ENCODE measurements around the gene DIP2C.

Gene DIP2C

DNA sequence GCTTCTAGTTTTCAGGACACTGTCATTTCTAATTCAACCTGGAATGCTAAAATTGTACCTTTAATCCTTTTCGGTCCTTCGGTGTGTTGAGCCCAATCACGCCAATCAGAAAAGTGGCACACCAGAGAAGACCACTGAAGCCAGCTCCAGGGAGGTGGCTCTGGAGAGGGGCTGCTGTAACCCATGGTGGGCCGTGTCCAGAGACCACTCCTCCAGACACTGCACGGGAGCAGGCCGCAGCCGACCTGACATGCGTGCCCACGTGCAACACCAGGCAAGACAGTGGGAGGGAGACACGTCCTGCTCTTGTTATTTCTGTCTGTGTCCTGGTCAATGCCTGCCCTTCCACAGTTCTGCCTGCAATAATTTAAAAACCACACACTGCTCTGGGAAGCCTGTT is 308.1 kb downstream of the DIP2C start:
- Histone ChIP-seq H3K18ac (ENCODE audit: low read length) (no peak overlapping the region), H2BK12ac (ENCODE audit: low read length) (no peak overlapping the region), H4K8ac (ENCODE audit: low read depth, low read length) (peak overlapping the region; percentile 9), H2AK5ac (ENCODE audit: low read length) (no peak overlapping the region), H4K91ac (ENCODE audit: low read depth, low read length) (peak overlapping the region; percentile 39), H3K9me3 (ENCODE audit: insufficient read depth, low read depth, low read length) (peaks cover 6% of the 10 kb centered on the region), H3K79me1 (ENCODE audit: low read length) (no peaks in the 10 kb centered on the region), H3K27ac (ENCODE audit: low read depth, low read length) (no peak overlapping the region), H3K14ac (ENCODE audit: low read length) (no peak overlapping the region), H3K79me2 (ENCODE audit: control insufficient read depth, insufficient read depth, low read length, poor library complexity) (no peaks in the 10 kb centered on the region), H3K4ac (ENCODE audit: low read depth, low read length) (no peak overlapping the region), H3K4me2 (ENCODE audit: low read length) (no peak overlapping the region), H2BK5ac (ENCODE audit: low read depth, low read length, poor library complexity) (no peak overlapping the region), H2BK120ac (ENCODE audit: insufficient read depth, low read length, poor library complexity) (no peak overlapping the region), H3K4me1 (ENCODE audit: control insufficient read depth in 1 of 2, insufficient read depth in 2 of 2, low read length in 2 of 2) (no peaks in the 10 kb centered on the region), H3K9ac (ENCODE audit: low read length) (no peak overlapping the region), H2AFZ (ENCODE audit: insufficient read depth, low read length, poor library complexity) (no peak overlapping the region), H3K4me3 (ENCODE audit: low read depth, low read length) (no peak overlapping the region), H3K36me3 (ENCODE audit: control insufficient read depth in 1 of 2, insufficient read depth in 2 of 2, low read length in 2 of 2) (peaks cover 19 to 33% of the 10 kb centered on the region in 2 experiments), H3K27me3 (ENCODE audit: insufficient read depth, low read length) (no peaks in the 10 kb centered on the region), H3K23ac (ENCODE audit: low read length) (no peak overlapping the region), H4K12ac (ENCODE audit: low read depth, low read length) (no peak overlapping the region)
- no peak for DNase-seq
- no CpG with 5 or more reads among the region's 10 CpGs for WGBS (ENCODE audit: extremely low coverage, insufficient coverage, insufficient read length)

DNA sequence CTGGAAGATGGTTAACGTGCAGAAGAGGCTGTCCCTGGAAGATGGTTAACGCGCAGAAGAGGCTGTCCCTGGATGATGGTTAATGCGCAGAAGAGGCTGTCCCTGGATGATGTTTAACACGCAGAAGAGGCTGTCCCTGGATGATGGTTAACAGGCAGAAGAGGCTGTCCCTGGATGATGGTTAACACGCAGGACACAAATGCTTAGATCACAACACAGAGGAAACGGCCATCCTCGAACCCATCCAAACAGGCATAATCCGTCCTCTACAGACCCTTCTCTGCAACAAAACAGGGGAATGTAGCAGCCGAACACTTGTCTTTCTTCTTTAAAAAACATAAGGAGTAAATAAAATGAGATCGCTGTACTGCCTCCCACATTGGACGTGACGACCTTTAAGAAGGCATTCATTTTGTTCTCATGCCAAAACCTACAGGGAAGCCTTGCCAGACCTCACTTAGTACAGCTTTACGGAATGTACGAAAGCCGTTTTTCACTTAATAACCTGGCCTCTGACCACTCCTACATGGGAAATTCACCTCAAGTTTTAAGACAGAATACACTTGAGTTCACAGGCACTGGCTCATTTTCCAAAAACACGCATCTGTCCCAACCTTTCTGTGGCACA is 309.0 kb downstream of the DIP2C start:
- Histone ChIP-seq H3K79me2 (ENCODE audit: control insufficient read depth, insufficient read depth, low read length, poor library complexity) (no peaks in the 10 kb centered on the region), H3K9me3 (ENCODE audit: insufficient read depth, low read depth, low read length) (peaks cover 6% of the 10 kb centered on the region), H3K4me2 (ENCODE audit: low read length) (no peak overlapping the region), H2BK5ac (ENCODE audit: low read depth, low read length, poor library complexity) (no peak overlapping the region), H2AFZ (ENCODE audit: insufficient read depth, low read length, poor library complexity) (no peak overlapping the region), H4K8ac (ENCODE audit: low read depth, low read length) (no peak overlapping the region), H3K4me3 (ENCODE audit: low read depth, low read length) (no peak overlapping the region), H3K14ac (ENCODE audit: low read length) (no peak overlapping the region), H3K23ac (ENCODE audit: low read length) (no peak overlapping the region), H3K36me3 (ENCODE audit: control insufficient read depth in 1 of 2, insufficient read depth in 2 of 2, low read length in 2 of 2) (peaks cover 19 to 26% of the 10 kb centered on the region in 2 experiments), H2AK5ac (ENCODE audit: low read length) (no peak overlapping the region), H2BK120ac (ENCODE audit: insufficient read depth, low read length, poor library complexity) (no peak overlapping the region), H3K4ac (ENCODE audit: low read depth, low read length) (no peak overlapping the region), H4K12ac (ENCODE audit: low read depth, low read length) (no peak overlapping the region), H3K27ac (ENCODE audit: low read depth, low read length) (no peak overlapping the region), H3K9ac (ENCODE audit: low read length) (no peak overlapping the region), H3K18ac (ENCODE audit: low read length) (no peak overlapping the region), H3K27me3 (ENCODE audit: insufficient read depth, low read length) (no peaks in the 10 kb centered on the region), H4K91ac (ENCODE audit: low read depth, low read length) (no peak overlapping the region), H3K4me1 (ENCODE audit: control insufficient read depth in 1 of 2, insufficient read depth in 2 of 2, low read length in 2 of 2) (peaks cover 4 to 5% of the 10 kb centered on the region in 2 experiments), H2BK12ac (ENCODE audit: low read length) (no peak overlapping the region), H3K79me1 (ENCODE audit: low read length) (peaks cover 8% of the 10 kb centered on the region)
- WGBS (ENCODE audit: extremely low coverage, insufficient coverage, insufficient read length): no CpG with 5 or more reads among the region's 17 CpGs
- no peak for DNase-seq

DNA sequence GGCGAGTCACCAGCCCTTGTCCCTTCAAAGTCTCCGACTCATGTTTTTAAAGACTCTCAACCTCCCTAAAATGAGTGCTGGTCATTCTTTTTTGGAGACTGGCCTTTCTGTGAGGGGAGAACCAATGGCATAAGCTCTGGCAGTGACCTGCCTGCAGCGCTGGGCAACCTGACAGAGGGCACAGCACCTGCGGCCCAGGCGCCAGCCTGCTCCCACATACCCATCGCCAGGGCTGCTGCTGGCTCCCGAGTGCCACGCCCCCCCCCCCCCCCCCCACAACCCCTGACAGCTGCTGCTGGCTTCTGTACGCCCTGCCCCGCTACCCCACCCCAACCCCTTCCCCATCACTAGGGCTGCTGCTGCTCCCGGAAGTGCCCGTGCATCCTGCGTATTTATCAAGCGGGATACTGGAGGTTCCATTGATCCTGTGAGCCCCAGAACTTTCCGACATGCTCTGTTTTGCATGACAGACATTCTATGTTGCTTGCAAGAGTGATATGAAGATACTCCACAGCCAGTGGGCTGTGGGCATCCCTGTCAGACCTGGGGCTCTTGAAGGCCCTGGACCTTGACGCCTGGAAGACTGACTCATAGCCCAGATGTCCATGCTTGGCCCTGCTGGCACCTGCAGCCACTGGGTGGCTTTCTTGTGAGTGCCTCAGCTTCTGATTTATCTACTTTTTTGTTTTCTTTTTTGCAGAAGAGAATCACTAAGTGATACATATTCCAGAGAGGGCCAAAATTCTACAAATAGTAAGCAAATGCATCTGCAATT is 310.4 kb downstream of the DIP2C start:
- Histone ChIP-seq H3K27me3 (ENCODE audit: insufficient read depth, low read length) (no peaks in the 10 kb centered on the region), H2BK5ac (ENCODE audit: low read depth, low read length, poor library complexity) (no peak overlapping the region), H3K4me3 (ENCODE audit: low read depth, low read length) (no peak overlapping the region), H3K4me2 (ENCODE audit: low read length) (no peak overlapping the region), H4K12ac (ENCODE audit: low read depth, low read length) (no peak overlapping the region), H4K91ac (ENCODE audit: low read depth, low read length) (no peak overlapping the region), H3K27ac (ENCODE audit: low read depth, low read length) (no peak overlapping the region), H3K79me2 (ENCODE audit: control insufficient read depth, insufficient read depth, low read length, poor library complexity) (peaks cover 2% of the 10 kb centered on the region), H3K9me3 (ENCODE audit: insufficient read depth, low read depth, low read length) (peaks cover 10% of the 10 kb centered on the region), H2BK120ac (ENCODE audit: insufficient read depth, low read length, poor library complexity) (no peak overlapping the region), H3K18ac (ENCODE audit: low read length) (no peak overlapping the region), H3K14ac (ENCODE audit: low read length) (no peak overlapping the region), H2AK5ac (ENCODE audit: low read length) (no peak overlapping the region), H3K23ac (ENCODE audit: low read length) (no peak overlapping the region), H3K9ac (ENCODE audit: low read length) (no peak overlapping the region), H3K4ac (ENCODE audit: low read depth, low read length) (no peak overlapping the region), H3K36me3 (ENCODE audit: control insufficient read depth in 1 of 2, insufficient read depth in 2 of 2, low read length in 2 of 2) (peaks cover 15 to 24% of the 10 kb centered on the region in 2 experiments), H2BK12ac (ENCODE audit: low read length) (no peak overlapping the region), H2AFZ (ENCODE audit: insufficient read depth, low read length, poor library complexity) (no peak overlapping the region), H3K79me1 (ENCODE audit: low read length) (peaks cover 18% of the 10 kb centered on the region), H3K4me1 (ENCODE audit: control insufficient read depth in 1 of 2, insufficient read depth in 2 of 2, low read length in 2 of 2) (peaks cover 7 to 11% of the 10 kb centered on the region in 2 experiments), H4K8ac (ENCODE audit: low read depth, low read length) (no peak overlapping the region)
- no CpG with 5 or more reads among the region's 16 CpGs for WGBS (ENCODE audit: extremely low coverage, insufficient coverage, insufficient read length)
- peak; percentile 31 to 36 for DNase-seq

DNA sequence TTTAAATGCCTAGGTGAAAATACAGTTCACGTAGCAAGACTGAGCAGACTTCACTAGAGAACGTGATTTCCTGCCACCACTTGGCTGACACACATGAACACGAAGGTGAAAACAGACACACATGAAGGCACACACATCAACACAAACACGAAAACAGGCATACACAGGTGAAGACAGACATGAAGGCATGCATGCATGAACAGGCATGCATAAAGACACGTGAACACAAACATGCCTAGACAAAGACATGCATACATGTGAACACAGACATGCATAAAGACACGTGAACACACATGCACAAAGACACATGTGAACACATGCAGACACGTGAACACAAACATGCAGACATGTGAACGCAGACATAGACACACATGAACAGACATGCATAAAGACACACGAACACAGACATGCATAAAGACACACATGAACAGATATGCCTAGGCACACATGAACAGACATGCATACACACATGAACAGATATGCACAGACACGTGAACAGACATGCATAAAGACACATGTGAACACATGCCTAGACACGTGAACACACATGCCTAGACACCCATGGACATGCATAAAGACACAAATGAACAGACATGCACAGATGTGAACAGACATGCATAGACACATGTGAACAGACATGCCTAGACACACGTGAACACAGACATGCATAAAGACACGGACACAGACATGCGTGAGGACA is 311.1 kb downstream of the DIP2C start:
- Histone ChIP-seq H3K14ac (ENCODE audit: low read length) (no peak overlapping the region), H4K12ac (ENCODE audit: low read depth, low read length) (no peak overlapping the region), H3K4me2 (ENCODE audit: low read length) (no peak overlapping the region), H2AK5ac (ENCODE audit: low read length) (no peak overlapping the region), H3K27ac (ENCODE audit: low read depth, low read length) (no peak overlapping the region), H2BK120ac (ENCODE audit: insufficient read depth, low read length, poor library complexity) (no peak overlapping the region), H2BK12ac (ENCODE audit: low read length) (no peak overlapping the region), H3K36me3 (ENCODE audit: control insufficient read depth in 1 of 2, insufficient read depth in 2 of 2, low read length in 2 of 2) (peaks cover 15 to 22% of the 10 kb centered on the region in 2 experiments), H3K18ac (ENCODE audit: low read length) (no peak overlapping the region), H3K79me2 (ENCODE audit: control insufficient read depth, insufficient read depth, low read length, poor library complexity) (peaks cover 2% of the 10 kb centered on the region), H3K23ac (ENCODE audit: low read length) (no peak overlapping the region), H2AFZ (ENCODE audit: insufficient read depth, low read length, poor library complexity) (no peak overlapping the region), H3K4ac (ENCODE audit: low read depth, low read length) (no peak overlapping the region), H3K4me3 (ENCODE audit: low read depth, low read length) (no peak overlapping the region), H3K4me1 (ENCODE audit: control insufficient read depth in 1 of 2, insufficient read depth in 2 of 2, low read length in 2 of 2) (peaks cover 9 to 11% of the 10 kb centered on the region in 2 experiments), H3K9me3 (ENCODE audit: insufficient read depth, low read depth, low read length) (peaks cover 10% of the 10 kb centered on the region), H2BK5ac (ENCODE audit: low read depth, low read length, poor library complexity) (no peak overlapping the region), H3K27me3 (ENCODE audit: insufficient read depth, low read length) (no peaks in the 10 kb centered on the region), H3K9ac (ENCODE audit: low read length) (no peak overlapping the region), H3K79me1 (ENCODE audit: low read length) (peaks cover 21% of the 10 kb centered on the region), H4K8ac (ENCODE audit: low read depth, low read length) (no peak overlapping the region), H4K91ac (ENCODE audit: low read depth, low read length) (no peak overlapping the region)
- no CpG with 5 or more reads among the region's 14 CpGs for WGBS (ENCODE audit: extremely low coverage, insufficient coverage, insufficient read length)
- no peak for DNase-seq

Measured in trophoblast cell (in vitro differentiated cells and primary cell).